ENCODE measurements around the gene PTPRE.

Gene PTPRE

DNA sequence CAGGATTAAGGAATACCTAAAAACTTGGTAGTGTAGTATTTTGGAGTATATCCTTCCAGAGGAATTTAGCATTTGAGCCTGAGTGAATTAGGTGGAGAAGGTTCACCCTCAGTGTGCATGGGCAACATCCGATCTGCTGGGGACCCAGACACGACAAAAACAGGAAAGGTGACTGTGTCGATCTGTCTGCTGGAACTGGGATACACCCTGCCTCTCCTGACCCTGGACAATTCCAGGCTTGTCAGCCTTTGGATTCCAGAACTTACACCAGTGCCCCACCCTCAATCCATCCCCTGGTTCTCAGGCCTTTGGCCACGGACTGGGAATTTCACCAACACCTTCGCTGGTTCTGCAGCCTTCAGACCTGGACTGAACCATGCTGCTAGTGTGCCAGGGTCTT, 41.9 kb downstream of the PTPRE start:
- ChIA-PET POLR2A (no interaction called here), CTCF (interaction anchor here (0.6 kb wide), 1 partner anchor 28 kb away, joined by 3 read pairs; no protein-coding TSS in a partner anchor)
- no peak for TF ChIP-seq ZNF174 (tag by site-specific recombination; IDR thresholded peaks at IDR 0.05)
- Histone ChIP-seq H3K27ac (ENCODE audit: extremely low read depth, low read depth, low read length) (no peak overlapping the region), H3K36me3 (ENCODE audit: control insufficient read depth in 2 of 2, insufficient read depth in 1 of 2, low read length in 2 of 2) (no peaks in the 10 kb centered on the region), H3K9me3 (ENCODE audit: control insufficient read depth, insufficient read depth, low read depth, low read length) (no peaks in the 10 kb centered on the region), H3K4me1 (ENCODE audit: control insufficient read depth, insufficient read depth, low read length) (no peaks in the 10 kb centered on the region; the same call in 1 of the 2 replicates), H3K4me3 (ENCODE audit: low read depth, low read length) (no peak overlapping the region)

GRCh38 chr10:127949831-127950230, 42.9 kb downstream of the PTPRE start:
- no peak overlapping the region for H3K4me3 ChIP-seq (ENCODE audit: low read depth, low read length)
- TF ChIP-seq ZNF549 (tag by site-specific recombination; IDR thresholded peaks at IDR 0.05) (no peak), GFI1B (tag by site-specific recombination; IDR thresholded peaks at IDR 0.05) (no peak), ZNF23 (tag by site-specific recombination; IDR thresholded peaks at IDR 0.05; ENCODE audit: borderline replicate concordance) (no peak), ZNF560 (tag by site-specific recombination; IDR thresholded peaks at IDR 0.05; ENCODE audit: borderline replicate concordance) (no peak), ZNF514 (tag by site-specific recombination; IDR thresholded peaks at IDR 0.05) (no peak), SALL2 (tag by site-specific recombination; IDR thresholded peaks at IDR 0.05; ENCODE audit: borderline replicate concordance) (no peak), ZNF138 (tag by site-specific recombination; IDR thresholded peaks at IDR 0.05; ENCODE audit: borderline replicate concordance) (no peak), ZNF571 (tag by site-specific recombination; IDR thresholded peaks at IDR 0.05) (no peak), FEZF1 (tag by site-specific recombination; IDR thresholded peaks at IDR 0.05) (no peak), ZNF362 (tag by site-specific recombination; IDR thresholded peaks at IDR 0.05) (no peak), BCL11A (tag by site-specific recombination; IDR thresholded peaks at IDR 0.05; ENCODE audit: low read depth) (no peak), SCRT2 (tag by site-specific recombination; IDR thresholded peaks at IDR 0.05) (no peak), OSR2 (tag by site-specific recombination; IDR thresholded peaks at IDR 0.05) (no peak), SP3 (tag by site-specific recombination; IDR thresholded peaks at IDR 0.05) (no peak), ZNF704 (tag by site-specific recombination; IDR thresholded peaks at IDR 0.05) (no peak)
- TF ChIP-seq, protein P1, sequence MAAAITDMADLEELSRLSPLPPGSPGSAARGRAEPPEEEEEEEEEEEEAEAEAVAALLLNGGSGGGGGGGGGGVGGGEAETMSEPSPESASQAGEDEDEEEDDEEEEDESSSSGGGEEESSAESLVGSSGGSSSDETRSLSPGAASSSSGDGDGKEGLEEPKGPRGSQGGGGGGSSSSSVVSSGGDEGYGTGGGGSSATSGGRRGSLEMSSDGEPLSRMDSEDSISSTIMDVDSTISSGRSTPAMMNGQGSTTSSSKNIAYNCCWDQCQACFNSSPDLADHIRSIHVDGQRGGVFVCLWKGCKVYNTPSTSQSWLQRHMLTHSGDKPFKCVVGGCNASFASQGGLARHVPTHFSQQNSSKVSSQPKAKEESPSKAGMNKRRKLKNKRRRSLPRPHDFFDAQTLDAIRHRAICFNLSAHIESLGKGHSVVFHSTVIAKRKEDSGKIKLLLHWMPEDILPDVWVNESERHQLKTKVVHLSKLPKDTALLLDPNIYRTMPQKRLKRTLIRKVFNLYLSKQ (tag by site-specific recombination; IDR thresholded peaks at IDR 0.05; ENCODE audit: borderline replicate concordance): no peak
- TF ChIP-seq, protein P2, sequence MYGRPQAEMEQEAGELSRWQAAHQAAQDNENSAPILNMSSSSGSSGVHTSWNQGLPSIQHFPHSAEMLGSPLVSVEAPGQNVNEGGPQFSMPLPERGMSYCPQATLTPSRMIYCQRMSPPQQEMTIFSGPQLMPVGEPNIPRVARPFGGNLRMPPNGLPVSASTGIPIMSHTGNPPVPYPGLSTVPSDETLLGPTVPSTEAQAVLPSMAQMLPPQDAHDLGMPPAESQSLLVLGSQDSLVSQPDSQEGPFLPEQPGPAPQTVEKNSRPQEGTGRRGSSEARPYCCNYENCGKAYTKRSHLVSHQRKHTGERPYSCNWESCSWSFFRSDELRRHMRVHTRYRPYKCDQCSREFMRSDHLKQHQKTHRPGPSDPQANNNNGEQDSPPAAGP (tag by site-specific recombination; IDR thresholded peaks at IDR 0.05): no peak
- ChIA-PET POLR2A (interaction anchor here (0.5 kb wide), 1 partner anchor 9 kb away, joined by 6 read pairs; no protein-coding TSS in a partner anchor), CTCF (no interaction called here)
- H3K27ac ChIP-seq (ENCODE audit: extremely low read depth, low read depth, low read length): no peak overlapping the region
- H3K9me3 ChIP-seq (ENCODE audit: control insufficient read depth, insufficient read depth, low read depth, low read length): no peaks in the 10 kb centered on the region
- no peaks in the 10 kb centered on the region; the same call in 1 of the 2 replicates for H3K4me1 ChIP-seq (ENCODE audit: control insufficient read depth, insufficient read depth, low read length)
- H3K36me3 ChIP-seq (ENCODE audit: control insufficient read depth in 2 of 2, insufficient read depth in 1 of 2, low read length in 2 of 2): no peaks in the 10 kb centered on the region
